Smooth muscle cell of the brain vasculature (primary cell): ENCODE data around the gene GUF1.
"Not testable (repeated sequence)": the region's sequence is repeated elsewhere in the genome, so short reads cannot be mapped to it uniquely, and the experiment has no call there.

Experiments
- DNase-seq: peaks from one replicate; pipeline ENCODE4 v3.0.0-alpha.2; 2012; ENCODE audit warnings: low read depth, low spot score

Gene GUF1

GRCh38 chr4:44701037-44701436 is 22.8 kb downstream of the GUF1 start:
- DNase-seq, result no peak

- DNase-seq, result no peak
These were observed 26.5 kb downstream of the GUF1 start for GRCh38 chr4:44704673-44705072.

GRCh38 chr4:44713125-44713524 is 34.9 kb downstream of the GUF1 start:
- no peak for DNase-seq

- DNase-seq, result no peak
These were observed 38.4 kb downstream of the GUF1 start for GRCh38 chr4:44716597-44716996.

- DNase-seq, result no peak
These were observed 42.2 kb downstream of the GUF1 start for GRCh38 chr4:44720371-44720770.

GRCh38 chr4:44722001-44722400 is 43.8 kb downstream of the GUF1 start:
- no peak for DNase-seq

GRCh38 chr4:44725166-44725565 is 46.9 kb downstream of the GUF1 start:
- no peak for DNase-seq

GRCh38 chr4:44725726-44726037 is 47.5 kb downstream of the GUF1 start:
- peak; percentile 2 for DNase-seq

GRCh38 chr4:44726038-44726871 is 48.0 kb downstream of the GUF1 start, which contains the start of gene GNPDA2:
Gene GNPDA2, minus strand, starts transcription at chr4:44726556. Its CDS starts 4,349 bp downstream, at chr4:44722207.
- DNase-seq, result peak; percentile 55

- DNase-seq, result no peak
These were observed 49.3 kb downstream of the GUF1 start for GRCh38 chr4:44727471-44727870.

GRCh38 chr4:44728694-44729093 is 50.5 kb downstream of the GUF1 start:
- not testable (repeated sequence) for DNase-seq

GRCh38 chr4:44736900-44737299 is 58.7 kb downstream of the GUF1 start:
- no peak for DNase-seq

GRCh38 chr4:44738615-44739014 is 60.4 kb downstream of the GUF1 start:
- DNase-seq, result no peak

- DNase-seq, result no peak
These were observed 62.0 kb downstream of the GUF1 start for GRCh38 chr4:44740201-44740600.
